ENCODE measurements around the gene ITGA11.
A peak's percentile ranks its signal among the peaks of the same experiment; 100 is the strongest.

Gene ITGA11

DNA sequence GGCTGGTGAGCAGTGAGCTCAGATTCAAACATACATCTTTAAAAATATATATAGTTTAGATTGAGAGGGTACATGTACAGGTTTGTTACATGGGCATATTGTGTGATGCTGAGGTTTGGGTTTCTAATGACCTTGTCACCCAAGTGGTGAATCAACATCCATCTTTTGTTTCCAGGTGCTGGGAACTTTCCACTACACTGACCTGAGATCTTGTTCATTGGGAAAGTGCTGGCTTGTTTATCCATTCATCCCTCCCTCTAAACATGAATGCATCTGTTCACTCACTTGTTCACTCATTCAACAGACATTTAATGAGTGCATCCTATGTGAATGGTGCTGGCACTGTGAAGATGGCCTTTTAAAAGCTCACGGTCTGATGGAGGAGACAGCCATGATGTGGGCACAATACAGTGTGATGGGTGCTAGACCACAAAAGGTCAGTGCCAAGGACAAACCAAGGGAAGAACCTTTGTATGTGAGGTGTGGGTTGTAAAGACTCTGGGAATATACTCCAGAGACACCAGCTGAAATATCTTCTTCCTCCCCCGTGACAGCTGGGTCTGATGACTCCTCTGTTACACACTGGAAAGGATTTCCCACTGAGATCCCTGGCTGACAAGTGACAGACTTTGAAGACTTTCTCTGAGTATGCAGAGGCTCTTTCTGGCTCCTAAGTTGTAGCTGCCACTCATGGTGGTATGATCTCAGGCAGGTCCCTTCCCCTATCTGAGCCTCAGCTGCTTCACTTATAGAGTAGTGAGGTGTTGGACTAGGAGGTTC lies 16.2 kb upstream of the ITGA11 start:
- DNase-seq, result no peak

DNA sequence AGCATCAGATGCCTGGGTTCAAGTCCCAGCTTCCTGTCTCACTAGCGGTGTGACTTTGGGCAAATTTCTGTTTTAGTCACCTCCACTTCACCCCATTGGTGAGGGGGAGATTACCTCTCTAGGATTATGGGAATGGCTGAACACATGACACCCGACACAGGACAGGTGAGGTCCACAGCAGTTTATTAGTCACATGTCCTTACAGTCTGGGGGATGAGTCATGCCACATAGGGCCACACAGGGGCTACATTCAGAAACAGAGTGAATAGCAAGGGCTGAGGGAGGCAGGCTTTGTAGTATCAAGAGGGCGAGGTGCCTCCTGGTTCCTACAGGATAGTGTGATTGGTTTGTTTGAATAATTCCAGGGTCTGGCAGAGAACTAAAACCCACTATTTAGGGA lies 15.2 kb upstream of the ITGA11 start:
- no peak for DNase-seq

DNA sequence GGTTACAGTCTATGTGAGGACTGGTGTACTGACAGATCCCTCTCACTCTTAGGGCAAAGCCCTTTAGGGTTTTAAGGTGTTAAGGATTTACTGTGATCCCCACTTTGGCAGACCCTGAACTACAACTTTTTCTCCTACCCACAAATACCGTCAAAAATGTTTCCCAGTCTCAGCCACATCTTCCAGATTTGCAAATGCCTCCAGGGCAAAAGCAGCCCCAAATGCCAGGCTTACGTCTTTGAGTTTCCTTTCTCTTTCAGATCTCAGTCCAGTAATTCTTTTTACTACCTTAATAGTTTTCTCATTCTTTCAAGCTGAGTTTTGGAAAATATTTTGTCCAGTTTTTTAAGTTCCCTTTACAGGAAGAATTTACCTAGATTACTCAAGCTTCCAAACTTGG lies 13.4 kb upstream of the ITGA11 start:
- DNase-seq, result no peak

DNA sequence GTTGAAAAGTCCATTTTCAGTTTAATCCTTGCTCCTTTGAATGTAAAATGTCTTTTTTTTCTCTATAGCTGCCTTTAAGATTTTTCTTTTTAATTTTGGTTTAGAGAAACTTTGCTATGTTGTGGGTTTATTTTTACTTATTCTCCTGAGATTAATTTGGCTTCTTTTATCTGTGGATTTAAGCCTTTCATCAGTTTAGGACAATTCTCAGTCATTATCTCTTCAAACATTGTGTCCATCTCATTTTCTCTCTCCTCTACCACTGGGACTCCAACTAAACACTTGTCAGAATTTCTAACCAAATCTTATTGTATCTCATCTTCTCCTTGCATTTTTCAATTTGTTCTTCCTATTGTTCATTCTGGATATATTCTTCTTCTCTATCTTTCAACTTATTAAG lies 12.4 kb upstream of the ITGA11 start:
- no peak for DNase-seq

DNA sequence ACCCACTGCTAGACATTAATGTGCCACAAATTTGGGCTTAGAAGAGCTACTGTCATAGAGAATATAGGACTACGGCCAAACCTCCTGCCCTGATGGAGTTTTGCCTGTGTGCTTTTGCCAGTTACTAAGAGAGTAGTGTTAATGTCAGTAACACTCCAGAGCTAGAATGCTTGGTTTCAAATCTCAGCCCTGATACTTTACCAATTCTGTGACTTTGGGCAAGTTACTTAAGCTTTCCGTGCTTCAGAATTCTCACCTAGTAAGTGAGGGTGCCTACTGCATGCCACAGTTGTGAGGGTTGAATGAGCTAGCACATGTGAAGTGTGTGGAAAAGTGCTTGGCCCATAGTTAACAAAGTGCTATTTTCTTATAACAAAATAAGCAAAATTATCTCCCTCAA lies 10.9 kb upstream of the ITGA11 start:
- DNase-seq, result no peak

DNA sequence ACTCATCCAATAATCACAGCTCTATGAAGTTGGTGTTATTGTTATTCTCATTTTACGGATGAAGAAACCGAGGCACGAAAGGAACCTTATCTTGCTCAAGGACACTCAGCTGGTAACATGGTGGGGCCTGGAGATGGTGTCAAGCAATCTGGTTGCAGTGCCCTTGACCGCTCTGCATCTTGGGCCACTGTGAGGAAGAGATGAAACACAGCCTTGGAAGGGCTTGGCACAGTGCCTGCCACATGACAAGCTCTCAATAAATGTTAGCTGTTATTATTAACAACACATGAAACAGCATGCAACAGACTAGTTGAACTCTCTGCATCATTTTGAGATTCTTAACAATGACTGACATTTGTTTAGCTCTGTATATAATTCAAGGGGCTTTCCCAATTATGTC lies 10.1 kb upstream of the ITGA11 start:
- DNase-seq, result no peak

DNA sequence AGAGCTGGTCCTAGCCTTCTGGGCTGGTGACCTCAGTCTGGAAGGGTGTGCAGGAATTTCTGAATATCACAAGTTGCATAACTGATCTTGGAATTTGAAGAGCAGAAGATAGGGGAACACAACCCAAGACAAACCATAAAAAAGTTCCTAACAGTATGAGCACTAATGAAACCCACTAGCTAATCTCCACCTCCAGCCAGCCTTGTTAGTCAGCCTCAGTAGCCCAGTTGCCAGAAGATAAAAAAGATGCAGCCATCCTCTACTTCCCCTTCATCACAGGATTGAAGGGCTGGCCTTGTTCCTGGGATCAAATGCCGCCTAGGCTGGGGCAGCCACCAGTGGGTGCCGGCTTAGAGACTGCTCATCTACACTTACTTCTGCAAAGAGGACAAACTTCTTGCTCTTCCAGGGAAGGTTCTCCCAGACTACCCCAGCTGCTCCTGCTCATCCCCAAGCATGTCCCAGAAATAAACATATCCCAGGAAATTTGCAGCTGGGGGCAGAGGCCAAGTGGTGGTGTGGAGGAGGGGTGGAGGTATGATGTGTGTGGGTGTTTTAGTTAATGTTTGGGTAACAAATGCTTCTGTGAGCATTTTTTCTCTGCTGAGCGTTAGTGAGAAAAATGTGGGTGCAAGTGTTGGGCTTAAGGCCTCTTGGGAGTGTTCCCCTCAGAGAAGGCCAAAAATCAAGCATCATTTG lies 9.2 kb upstream of the ITGA11 start:
- no peak for DNase-seq

DNA sequence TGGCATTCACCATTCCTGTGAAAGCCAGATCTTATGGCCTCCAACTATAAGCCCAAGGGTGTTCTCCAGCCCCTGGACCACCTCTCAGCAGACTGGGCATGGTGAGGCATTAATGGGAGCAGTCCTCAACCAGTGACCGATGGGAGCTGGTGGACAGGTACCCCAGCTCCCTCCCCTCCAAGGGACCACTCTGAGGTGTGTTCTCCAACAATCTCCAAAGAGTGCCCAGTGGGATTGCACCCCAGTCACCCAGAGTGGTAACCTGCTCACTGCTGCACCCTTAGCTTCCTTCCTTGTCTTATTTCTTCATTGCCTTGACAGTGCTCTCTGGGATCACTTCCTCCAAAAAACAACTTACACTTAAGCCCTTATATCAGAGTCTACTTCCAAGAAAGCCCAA lies 8.2 kb upstream of the ITGA11 start:
- no peak for DNase-seq

DNA sequence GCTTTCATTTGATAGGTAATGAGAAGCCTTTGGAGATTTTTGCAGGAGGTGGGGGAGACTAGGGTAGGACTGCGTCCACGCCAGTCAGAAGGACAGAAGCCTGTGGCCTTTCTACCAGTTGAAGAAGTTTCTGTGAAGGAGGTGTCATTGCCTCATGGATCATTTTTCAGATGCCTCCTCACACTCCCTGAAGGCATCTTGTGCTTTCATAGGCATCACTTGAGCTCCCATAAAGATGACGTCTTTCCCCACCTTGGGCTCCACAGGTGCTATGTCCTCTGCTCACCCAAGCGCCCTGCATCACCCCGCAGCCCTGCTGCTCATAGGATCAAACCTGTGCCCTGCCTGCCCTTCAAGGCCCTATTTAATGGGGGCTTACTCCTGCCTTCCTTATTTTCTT lies 7.5 kb upstream of the ITGA11 start:
- no peak for DNase-seq

DNA sequence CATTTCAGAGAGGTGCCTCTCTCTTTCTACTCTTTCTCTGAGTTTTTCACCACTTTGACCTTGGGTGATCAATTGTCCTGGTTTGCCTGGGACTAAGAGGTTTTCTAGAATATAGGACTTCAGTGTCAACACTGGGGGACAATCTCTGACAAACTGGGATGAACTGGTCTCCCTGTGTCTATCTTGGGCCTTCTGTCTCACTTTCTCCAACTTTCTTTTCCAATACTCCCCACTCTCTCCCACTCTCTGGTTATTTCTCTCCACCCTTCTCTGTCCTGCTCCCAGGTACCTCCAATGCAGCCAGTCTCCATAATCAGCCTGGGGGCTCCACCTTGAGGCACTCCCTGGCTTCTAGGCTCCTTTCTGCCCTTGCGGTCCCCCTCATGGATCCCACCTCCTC lies 4.7 kb upstream of the ITGA11 start:
- DNase-seq, result no peak

DNA sequence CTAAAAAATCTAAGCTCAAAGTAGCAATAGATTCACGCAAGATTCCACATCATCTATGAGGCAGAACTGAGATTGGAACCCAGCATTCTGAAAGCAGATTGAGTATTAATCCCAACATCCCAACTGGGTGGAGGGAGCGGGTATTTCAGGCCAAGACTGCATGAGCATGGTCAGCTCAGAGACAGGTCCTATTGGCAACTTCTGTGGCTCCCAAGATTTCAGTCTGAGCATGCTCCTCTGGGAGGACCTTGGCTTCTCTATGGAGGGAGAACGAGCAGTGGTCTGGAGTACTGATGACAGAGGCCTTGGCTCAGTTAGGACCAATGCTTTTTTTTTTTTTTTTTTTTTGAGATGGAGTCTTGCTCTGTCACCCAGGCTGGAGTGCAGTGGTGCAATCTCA lies 4.0 kb upstream of the ITGA11 start:
- no peak for DNase-seq

DNA sequence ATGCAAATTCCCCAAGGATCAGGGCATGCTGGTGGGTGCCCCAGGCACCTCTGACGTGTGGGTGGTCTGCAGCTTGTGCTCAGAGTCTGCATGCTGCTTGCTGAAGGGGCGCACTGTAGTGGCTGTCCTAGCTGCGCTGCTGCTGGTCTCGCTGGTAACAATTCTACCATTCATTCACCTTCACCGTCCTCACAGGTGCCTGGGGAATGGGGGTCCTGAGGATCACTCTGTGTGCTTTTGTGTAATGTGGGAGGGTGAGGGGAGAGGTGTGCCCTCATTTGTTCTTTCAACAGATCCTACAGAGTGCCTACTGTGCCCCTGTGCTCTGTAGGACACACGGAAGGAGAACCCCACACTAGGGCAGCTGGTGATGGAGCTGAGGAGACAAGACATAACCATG lies 2.1 kb upstream of the ITGA11 start:
- DNase-seq, result no peak

DNA sequence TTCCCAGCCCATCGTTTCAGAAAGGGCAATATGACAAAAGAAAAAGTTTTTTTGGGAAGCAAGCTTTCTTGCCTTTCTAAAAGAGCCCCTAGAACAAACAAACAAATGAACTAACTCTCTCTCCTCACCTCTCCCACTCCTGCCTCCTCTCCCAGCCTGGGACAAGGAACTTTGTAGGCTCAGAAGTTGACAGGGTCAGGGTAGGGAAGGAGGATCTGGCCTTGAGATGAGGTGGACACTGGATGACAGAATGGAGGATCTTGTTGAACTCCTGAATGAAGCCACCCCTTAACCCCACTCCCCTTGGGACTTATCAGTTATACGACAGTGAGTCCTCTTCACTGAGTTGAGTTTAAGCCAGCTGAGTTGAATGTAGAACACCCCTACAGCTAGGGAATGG lies 1.6 kb upstream of the ITGA11 start:
- DNase-seq, result no peak

DNA sequence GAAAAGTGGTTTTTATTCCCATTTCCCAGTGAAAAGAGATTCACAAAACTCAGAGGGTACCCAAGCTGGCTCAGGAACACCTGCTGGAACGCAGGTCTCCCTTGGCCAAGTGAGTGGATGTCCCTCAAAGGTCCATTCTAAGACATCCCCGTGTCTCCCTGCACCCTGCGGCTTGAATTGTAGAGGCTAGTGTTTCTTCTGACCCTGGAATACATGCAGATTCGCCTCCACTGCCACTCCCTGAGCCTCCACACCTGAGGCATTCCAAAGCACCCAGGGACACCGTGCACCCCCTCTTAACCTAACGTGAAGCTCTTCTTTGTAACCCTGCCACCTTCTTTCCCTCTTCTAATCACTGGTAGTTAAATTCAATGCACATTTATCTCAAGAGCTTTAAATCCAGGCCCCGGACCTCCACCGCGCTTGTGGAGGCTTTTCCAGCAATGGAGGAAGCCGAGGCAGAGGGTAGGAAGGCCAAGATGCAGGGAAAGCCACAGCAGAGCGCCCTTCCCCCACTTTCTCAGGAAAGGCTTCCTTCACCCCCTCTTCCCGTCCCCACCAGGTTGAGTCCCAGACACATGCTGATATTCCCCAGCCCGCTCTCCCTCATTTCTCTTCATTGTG lies 590 bp upstream of the ITGA11 start:
- DNase-seq, result no peak

DNA sequence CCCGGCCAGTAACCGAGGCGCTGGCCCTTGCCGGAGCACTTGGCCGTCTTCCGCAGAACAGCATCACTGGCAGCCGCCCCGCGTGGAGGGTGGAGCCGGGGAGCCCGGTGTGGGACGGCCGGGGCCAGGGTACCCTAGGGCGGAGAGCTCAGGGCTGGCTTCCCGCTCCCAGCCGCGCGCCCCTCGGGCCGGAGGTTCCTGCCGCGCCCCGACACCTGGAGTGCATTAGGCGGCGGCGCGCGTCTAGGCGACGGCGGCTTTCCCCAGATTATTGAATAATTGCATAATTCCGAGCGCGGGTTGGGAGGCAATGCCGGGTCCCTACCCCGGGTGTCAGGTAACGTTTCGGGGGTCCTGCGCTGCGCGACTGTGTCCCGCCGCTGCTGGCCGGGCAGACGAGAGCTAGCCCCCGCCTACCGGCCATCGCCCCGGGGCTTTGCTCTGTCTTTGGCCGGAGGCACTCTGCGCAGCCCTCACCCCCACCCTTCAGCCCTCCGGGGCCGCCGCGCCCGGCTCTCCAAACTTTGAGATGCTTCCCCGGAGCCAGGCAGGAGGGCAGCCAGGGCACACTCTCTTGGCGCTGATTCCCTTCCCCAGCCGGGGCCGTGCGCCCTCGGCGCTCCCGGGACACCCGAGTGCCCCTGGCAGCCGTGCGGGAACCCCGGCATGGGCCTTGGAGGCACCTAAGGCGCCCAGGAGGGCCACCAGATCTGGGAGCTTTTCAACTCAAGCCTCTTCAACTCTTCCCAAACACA lies 749 bp downstream of the ITGA11 start:
- DNase-seq, result peak; percentile 11

DNA sequence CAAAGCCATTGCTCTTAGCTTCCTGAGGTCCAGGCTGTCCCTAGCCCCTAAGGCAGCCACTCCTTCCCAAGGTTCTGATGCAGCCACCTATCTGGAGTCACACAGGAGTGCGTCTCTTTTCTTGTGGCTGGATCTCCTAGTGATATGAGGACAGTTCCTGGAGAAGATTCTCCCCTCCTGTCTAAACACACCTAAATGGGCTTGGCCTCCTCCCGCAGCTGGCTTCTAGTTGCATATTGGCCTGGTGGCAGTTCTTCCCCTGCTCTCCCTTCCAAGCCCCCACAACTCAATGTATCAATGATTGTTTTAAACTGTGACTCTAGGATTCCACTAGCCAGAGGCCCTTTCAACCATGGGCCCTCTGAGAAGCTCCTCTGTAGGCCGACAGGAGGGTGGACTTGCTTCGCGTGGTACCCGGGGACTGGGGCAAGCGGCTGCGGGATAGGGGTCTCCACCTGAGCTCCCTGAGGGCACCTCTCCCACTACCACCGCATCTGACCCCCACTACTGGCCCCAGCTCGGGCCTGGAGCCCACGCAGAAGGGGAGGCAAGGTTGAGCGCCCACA lies 1.4 kb downstream of the ITGA11 start:
- DNase-seq, result no peak

DNA sequence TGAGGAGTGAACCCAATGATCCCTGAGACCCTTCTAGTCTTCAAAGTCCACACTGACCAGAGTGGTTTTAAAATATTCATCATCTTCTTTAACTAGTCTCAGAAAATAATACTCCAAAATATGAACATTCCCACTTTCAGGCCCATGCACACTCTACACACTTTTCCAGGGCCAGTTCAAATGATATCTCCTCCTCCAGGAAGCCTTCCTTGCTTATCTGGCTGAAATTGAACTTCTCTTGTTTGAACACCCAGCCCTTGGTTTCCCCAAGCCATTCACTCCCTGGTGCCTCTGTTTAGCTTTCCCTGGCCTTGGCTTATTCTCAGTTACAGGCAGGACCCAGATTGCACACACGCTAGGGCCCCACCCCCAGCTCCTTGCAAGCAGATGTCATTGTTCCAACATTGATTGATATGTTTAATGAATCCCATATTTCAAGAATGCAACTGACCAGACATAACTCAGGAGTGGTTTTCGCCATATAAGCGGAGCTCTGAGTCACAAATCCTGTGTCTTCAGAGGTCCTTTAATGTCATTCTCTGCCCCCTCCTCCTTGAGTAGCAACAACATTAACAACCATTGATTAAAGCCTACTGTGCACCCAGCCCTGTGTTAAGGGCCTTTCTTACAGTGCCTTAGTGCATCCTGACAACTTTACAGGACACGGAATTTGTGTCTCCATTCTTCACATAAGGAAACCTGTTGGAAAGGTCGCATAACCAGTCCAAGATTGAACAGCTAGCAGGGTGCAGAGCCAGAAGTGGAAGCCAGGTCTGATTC lies 2.1 kb downstream of the ITGA11 start:
- DNase-seq, result no peak

DNA sequence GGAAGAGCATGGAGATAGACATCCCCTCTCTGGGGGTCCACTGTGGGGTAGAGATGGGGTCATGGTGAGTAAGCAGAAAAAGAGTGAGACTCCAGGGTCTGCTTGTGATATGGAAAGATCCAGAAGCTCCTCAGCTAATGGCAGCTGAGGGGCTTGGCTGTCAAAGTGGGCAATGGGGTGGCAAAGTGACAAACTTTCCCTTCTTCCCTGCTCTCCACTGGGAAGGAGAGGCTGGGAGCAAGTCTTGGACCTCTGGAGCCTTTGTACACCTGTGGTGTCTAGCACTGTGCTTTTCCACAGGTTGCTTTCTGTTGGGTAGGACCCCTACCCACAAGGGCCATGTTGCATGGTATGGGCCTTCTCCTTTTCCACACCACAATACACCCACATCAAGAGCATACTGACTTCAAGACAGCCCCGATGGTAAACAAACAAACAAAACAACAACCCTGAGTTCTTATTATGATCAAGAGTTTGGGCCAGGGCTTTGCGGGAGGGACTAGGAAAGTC lies 3.5 kb downstream of the ITGA11 start:
- DNase-seq, result no peak

DNA sequence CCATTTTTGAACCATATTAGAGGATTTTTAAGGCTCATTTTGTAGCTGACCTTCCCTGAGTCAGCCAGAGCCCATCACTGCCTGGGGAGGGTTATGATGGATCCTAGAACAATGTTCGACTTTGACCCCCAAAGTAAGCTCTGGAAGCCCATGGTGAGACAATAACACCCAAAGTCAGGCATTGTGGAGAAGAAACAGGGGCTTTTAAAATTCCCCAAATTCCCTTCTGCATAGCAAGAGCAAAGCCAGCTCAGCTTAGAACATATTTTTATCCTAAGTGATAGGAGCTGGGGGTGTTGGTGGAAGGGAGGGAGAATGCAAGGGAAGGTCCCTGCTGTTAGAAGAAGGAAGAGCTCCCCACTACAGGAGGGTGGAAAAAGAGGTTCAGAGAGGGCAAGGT lies 4.0 kb downstream of the ITGA11 start:
- DNase-seq, result no peak

DNA sequence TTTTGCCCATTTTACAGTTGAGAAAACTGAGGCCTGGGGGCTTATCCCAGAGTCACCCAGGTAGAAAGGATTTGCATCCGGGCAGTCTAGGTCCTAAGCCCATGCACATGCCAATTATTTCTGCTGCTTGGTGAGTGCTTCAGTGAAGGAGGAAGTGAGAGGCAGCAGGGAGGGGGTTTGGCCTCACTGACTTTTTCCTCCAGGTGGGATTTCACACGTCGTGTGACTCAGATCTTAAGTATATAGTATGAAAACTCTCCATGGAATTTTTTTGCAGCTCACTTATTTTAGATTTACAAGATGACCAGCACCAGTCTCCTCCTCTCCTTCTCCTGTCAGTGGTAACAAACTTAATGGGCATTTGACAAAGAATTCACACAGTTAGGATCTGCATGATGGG lies 4.6 kb downstream of the ITGA11 start:
- DNase-seq, result no peak

DNA sequence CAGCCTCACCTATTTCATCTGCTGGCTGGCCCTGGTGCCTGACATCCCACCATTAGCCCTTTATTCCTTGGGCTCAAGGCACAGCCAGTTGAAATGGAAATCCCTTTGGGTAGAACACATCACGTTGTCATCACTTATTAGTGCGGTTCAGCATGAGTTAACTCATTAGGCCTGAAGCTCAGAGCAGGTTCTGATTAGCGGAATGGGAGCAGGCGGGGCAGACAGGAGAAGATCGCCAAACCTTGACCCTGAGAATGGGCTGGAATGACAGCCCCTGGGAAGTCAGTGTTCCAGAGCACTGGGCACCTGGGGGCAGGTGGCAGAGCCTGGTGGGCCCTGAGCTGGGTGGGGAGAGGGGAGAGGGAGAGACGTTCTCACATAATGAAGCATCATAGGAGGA lies 5.8 kb downstream of the ITGA11 start:
- no peak for DNase-seq

DNA sequence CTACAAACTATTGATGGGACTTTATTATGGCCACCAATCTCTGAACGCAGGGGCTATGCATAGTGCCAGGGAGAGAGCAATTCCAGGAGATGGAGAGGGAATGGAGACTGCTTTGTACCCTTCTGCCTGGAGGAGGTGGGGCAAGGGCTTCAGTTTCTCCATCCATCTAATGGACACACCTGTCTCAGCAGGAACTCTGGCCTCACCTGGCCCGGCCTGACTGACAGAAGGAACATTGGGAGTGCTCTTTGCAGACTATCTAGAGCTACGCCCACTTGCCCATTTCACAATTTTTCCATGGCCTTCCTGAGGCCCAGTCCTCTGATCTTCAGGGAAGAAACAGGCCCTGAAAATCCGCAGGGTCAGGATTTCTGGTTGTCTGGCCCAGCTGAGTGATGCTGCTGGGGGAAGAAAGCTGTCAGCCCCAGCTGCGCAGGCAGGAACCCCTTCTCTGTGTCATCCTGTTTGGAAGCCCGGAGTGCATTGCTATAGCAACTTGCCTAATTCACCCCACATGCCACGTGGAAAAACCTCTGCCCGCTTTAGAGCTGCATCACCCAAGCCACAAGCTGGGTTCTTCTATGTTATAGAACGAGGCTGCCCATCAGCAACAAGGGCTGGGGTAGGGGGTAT lies 6.4 kb downstream of the ITGA11 start:
- no peak for DNase-seq
